Activated CD4-positive, alpha-beta T cell treated with anti-CD3 and anti-CD28 coated beads, Interleukin-2, amount 10 ng/mL, durations not matched to agents 24 days and 14 days (primary cell): ENCODE results near the gene GLOD5. TPM values are rescaled to one million over a fixed set of nuclear protein-coding genes. Genes with fewer than 3 reads are reported as not detected.
A peak's percentile ranks its signal among the peaks of the same experiment; 100 is the strongest.

Source experiments
- DNase-seq: peaks from one replicate; pipeline ENCODE4 v3.0.0; 2022
- H3K27ac Mint-ChIP-seq: one replicate; pipeline ENCODE4 v1.8.0; 2022; ENCODE audit warnings: mild to moderate bottlenecking, mixed read lengths
- H3K27me3 Mint-ChIP-seq: one replicate; pipeline ENCODE4 v1.8.0; 2022; ENCODE audit warnings: mixed read lengths
- H3K36me3 Mint-ChIP-seq: one replicate; pipeline ENCODE4 v1.8.0; 2022; ENCODE audit warnings: low read depth, mild to moderate bottlenecking, mixed read lengths
- H3K4me1 Mint-ChIP-seq: one replicate; pipeline ENCODE4 v1.8.0; 2021; ENCODE audit warnings: mixed read lengths
- H3K4me3 Mint-ChIP-seq: one replicate; pipeline ENCODE4 v1.8.0; 2022; ENCODE audit warnings: mild to moderate bottlenecking, moderate library complexity, mixed read lengths
- H3K9me3 Mint-ChIP-seq: one replicate; pipeline ENCODE4 v1.8.0; 2021; ENCODE audit warnings: mixed read lengths
- intact Hi-C: fragments of 100-400 bp; cut with micrococcal nuclease; formaldehyde crosslinking; loops from one replicate; pipeline ENCODE4 v1.15.1; 2023
- total RNA-seq: library from RNA; stranded (reverse); gene quantifications from 2 replicates; pipeline ENCODE4 v1.2.3, GENCODE V29; 2022

The GLOD5 gene
- not detected in 2 replicates for total RNA-seq

GRCh38 chrX:48761674-48762471, at the start of gene GLOD5:
GLOD5 (plus strand) TSS chrX:48761747; CDS start chrX:48761791, 44 bp downstream.
- H3K27ac Mint-ChIP-seq, result peak within 1 kb of the TSS; percentile 51

GRCh38 chrX:48711929-48712505, 49.5 kb upstream of the GLOD5 start:
- H3K36me3 Mint-ChIP-seq, result peaks cover 23% of the 10 kb centered on the region
- peak; percentile 58 for DNase-seq
- peak overlapping the region; percentile 85 for H3K4me3 Mint-ChIP-seq
- peaks cover 63% of the 10 kb centered on the region for H3K4me1 Mint-ChIP-seq
- intact Hi-C loops, result loop anchor here (5.0 kb wide), 1 partner anchor 40 kb away; no protein-coding TSS in a partner anchor
- peak overlapping the region; percentile 95 for H3K27ac Mint-ChIP-seq
- no peaks in the 10 kb centered on the region for H3K27me3 Mint-ChIP-seq
- H3K9me3 Mint-ChIP-seq, result no peaks in the 10 kb centered on the region

More at GRCh38 chrX:48761674-48762471, at the start of gene GLOD5:
- Mint-ChIP-seq H3K9me3 (no peaks in the 10 kb centered on the region), H3K27me3 (no peaks in the 10 kb centered on the region), H3K4me1 (peaks cover 5% of the 10 kb centered on the region), H3K4me3 (no peak within 1 kb of the TSS), H3K36me3 (no peaks in the 10 kb centered on the region)
- intact Hi-C loops, result no loop called here
- DNase-seq, result peak; percentile 72

DNA sequence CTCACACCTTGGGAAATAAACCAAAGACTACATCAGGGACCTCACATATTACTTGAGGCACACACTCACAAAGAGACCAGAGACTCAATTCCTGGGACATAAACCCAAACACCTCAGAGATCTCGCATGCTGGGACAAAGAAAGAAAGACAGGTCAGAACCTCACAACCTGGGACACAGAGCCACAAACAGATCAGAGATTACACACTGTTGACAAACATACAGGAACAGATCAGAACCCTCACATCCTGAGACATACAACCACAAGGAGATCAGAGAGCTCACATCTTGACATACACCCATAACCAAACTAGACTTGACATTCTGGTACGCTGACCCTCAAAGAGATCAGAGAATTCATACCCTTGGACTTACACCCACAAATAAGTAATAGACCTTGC, 47.7 kb upstream of the GLOD5 start:
- intact Hi-C loops, result loop anchor here (1.0 to 5.0 kb wide), 3 partner anchors 18 to 38 kb away; partner anchors contain the start of gene SUV39H1
- Mint-ChIP-seq H3K4me3 (peak overlapping the region; percentile 85), H3K27me3 (no peaks in the 10 kb centered on the region), H3K36me3 (peaks cover 15% of the 10 kb centered on the region), H3K9me3 (no peaks in the 10 kb centered on the region), H3K4me1 (peaks cover 70% of the 10 kb centered on the region), H3K27ac (peak overlapping the region; percentile 95)
- DNase-seq, result peak; percentile 72

- Mint-ChIP-seq H3K4me3 (peak overlapping the region; percentile 85), H3K27me3 (no peaks in the 10 kb centered on the region), H3K36me3 (peaks cover 13% of the 10 kb centered on the region), H3K9me3 (no peaks in the 10 kb centered on the region), H3K4me1 (peaks cover 73% of the 10 kb centered on the region), H3K27ac (peak overlapping the region; percentile 95)
- intact Hi-C loops, result loop anchor here (5.0 kb wide), 1 partner anchor 38 kb away; no protein-coding TSS in a partner anchor
- DNase-seq, result peak; percentile 72
Measured at GRCh38 chrX:48714573-48714972, 47.0 kb upstream of the GLOD5 start.

GRCh38 chrX:48715072-48715471, 46.5 kb upstream of the GLOD5 start:
- Mint-ChIP-seq H3K4me1 (peaks cover 73% of the 10 kb centered on the region), H3K4me3 (peak overlapping the region; percentile 85), H3K27me3 (no peaks in the 10 kb centered on the region), H3K9me3 (no peaks in the 10 kb centered on the region), H3K36me3 (peaks cover 13% of the 10 kb centered on the region), H3K27ac (peak overlapping the region; percentile 95)
- DNase-seq, result no peak
- intact Hi-C loops, result no loop called here

- Mint-ChIP-seq H3K9me3 (no peaks in the 10 kb centered on the region), H3K27me3 (no peaks in the 10 kb centered on the region), H3K27ac (peak overlapping the region; percentile 65), H3K4me3 (no peak overlapping the region), H3K4me1 (peaks cover 65% of the 10 kb centered on the region), H3K36me3 (peaks cover 7% of the 10 kb centered on the region)
- peak; percentile 61 for DNase-seq
- intact Hi-C loops, result no loop called here
Measured at GRCh38 chrX:48715876-48716502, 45.6 kb upstream of the GLOD5 start.

- Mint-ChIP-seq H3K4me3 (no peak overlapping the region), H3K27ac (no peak overlapping the region), H3K27me3 (no peaks in the 10 kb centered on the region), H3K36me3 (peaks cover 10% of the 10 kb centered on the region), H3K9me3 (no peaks in the 10 kb centered on the region), H3K4me1 (peaks cover 28% of the 10 kb centered on the region)
- intact Hi-C loops, result no loop called here
- DNase-seq, result no peak
Measured at GRCh38 chrX:48719958-48720357, 41.6 kb upstream of the GLOD5 start.

- no peak overlapping the region for H3K27ac Mint-ChIP-seq
- no peak overlapping the region for H3K4me3 Mint-ChIP-seq
- H3K9me3 Mint-ChIP-seq, result no peaks in the 10 kb centered on the region
- H3K4me1 Mint-ChIP-seq, result peaks cover 22% of the 10 kb centered on the region
- H3K27me3 Mint-ChIP-seq, result no peaks in the 10 kb centered on the region
- intact Hi-C loops, result no loop called here
- peak; percentile 64 for DNase-seq
- peaks cover 12% of the 10 kb centered on the region for H3K36me3 Mint-ChIP-seq
Measured at GRCh38 chrX:48720577-48721250, 40.8 kb upstream of the GLOD5 start.

- Mint-ChIP-seq H3K4me3 (no peak overlapping the region), H3K27me3 (no peaks in the 10 kb centered on the region), H3K27ac (no peak overlapping the region), H3K4me1 (peaks cover 19% of the 10 kb centered on the region), H3K9me3 (no peaks in the 10 kb centered on the region), H3K36me3 (peaks cover 14% of the 10 kb centered on the region)
- no peak for DNase-seq
- intact Hi-C loops, result no loop called here
Measured at GRCh38 chrX:48721916-48722315, 39.6 kb upstream of the GLOD5 start.

DNA sequence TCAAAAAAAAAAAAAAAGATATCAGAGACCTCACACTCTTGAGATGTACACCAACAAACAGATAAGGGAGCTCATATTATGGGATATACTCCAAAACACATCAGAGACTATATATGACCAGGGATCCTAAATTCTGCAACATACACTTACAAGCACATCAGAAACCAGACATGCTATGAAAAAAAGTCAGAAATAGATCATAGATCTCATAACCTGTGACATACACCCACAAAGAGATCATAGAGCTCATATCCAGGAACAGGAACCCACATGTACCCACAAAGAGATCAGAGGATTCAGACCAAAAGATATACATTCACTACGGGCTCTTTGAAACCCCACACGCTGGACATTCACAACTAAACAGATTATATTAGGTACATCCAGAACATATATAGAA, 35.0 kb upstream of the GLOD5 start:
- Mint-ChIP-seq H3K4me1 (peaks cover 19% of the 10 kb centered on the region), H3K4me3 (no peak overlapping the region), H3K27ac (no peak overlapping the region), H3K27me3 (no peaks in the 10 kb centered on the region), H3K9me3 (peaks cover 11% of the 10 kb centered on the region), H3K36me3 (peaks cover 23% of the 10 kb centered on the region)
- no peak for DNase-seq
- intact Hi-C loops, result no loop called here

- intact Hi-C loops, result no loop called here
Measured at GRCh38 chrX:48728653-48729052, 32.9 kb upstream of the GLOD5 start.

GRCh38 chrX:48736303-48736702, 25.2 kb upstream of the GLOD5 start:
- peak overlapping the region; percentile 91 for H3K4me3 Mint-ChIP-seq
- intact Hi-C loops, result loop anchor here (1.0 to 5.0 kb wide), 5 partner anchors 15 to 221 kb away; partner anchors contain the start of genes HDAC6, OTUD5, SUV39H1 and WAS
- H3K27ac Mint-ChIP-seq, result peak overlapping the region; percentile 89
- H3K27me3 Mint-ChIP-seq, result no peaks in the 10 kb centered on the region
- DNase-seq, result peak; percentile 57
- no peaks in the 10 kb centered on the region for H3K36me3 Mint-ChIP-seq
- no peaks in the 10 kb centered on the region for H3K9me3 Mint-ChIP-seq
- H3K4me1 Mint-ChIP-seq, result peaks cover 12% of the 10 kb centered on the region

More at GRCh38 chrX:48728653-48729052, 32.9 kb upstream of the GLOD5 start:
- Mint-ChIP-seq H3K36me3 (peaks cover 23% of the 10 kb centered on the region), H3K4me3 (no peak overlapping the region), H3K27me3 (no peaks in the 10 kb centered on the region), H3K4me1 (peaks cover 17% of the 10 kb centered on the region), H3K9me3 (peaks cover 11% of the 10 kb centered on the region), H3K27ac (no peak overlapping the region)
- no peak for DNase-seq

DNA sequence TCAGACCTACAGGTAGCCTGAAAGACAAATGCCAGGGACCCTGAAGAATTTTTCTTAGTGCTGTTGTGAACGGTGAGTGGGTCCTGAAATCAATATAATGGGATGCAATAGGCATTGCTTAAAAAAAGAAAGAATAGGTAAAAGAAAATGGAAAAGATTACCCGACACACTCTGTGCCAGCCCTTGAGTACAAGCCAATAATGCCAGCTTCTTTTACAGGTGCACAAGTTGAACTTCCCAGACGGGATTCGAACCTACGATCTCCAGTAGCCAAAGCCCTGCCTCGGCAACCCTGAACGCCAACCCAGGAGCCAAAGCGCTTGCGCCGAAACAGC, 24.7 kb upstream of the GLOD5 start:
- Mint-ChIP-seq H3K27ac (peak overlapping the region; percentile 89), H3K4me3 (peak overlapping the region; percentile 91), H3K4me1 (peaks cover 12% of the 10 kb centered on the region), H3K9me3 (no peaks in the 10 kb centered on the region), H3K36me3 (no peaks in the 10 kb centered on the region), H3K27me3 (no peaks in the 10 kb centered on the region)
- intact Hi-C loops, result loop anchor here (1.0 to 5.0 kb wide), 6 partner anchors 14 to 220 kb away; partner anchors contain the start of genes HDAC6, OTUD5, SUV39H1 and WAS
- no peak for DNase-seq
